HEK293 (cell line): ENCODE results near the gene APBA1.

Experiments
- CTCF ChIA-PET: fragments of 350-600 bp; formaldehyde crosslinking; extraction: SDS; loops from one replicate; lab custom pipeline; 2021; ENCODE audit warnings: antibody characterized with exemption; lab: Yijun Ruan, JAX
- POLR2A ChIA-PET: fragments of 300-600 bp; formaldehyde crosslinking; extraction: SDS; loops from one replicate; lab custom pipeline; 2020; ENCODE audit warnings: antibody characterized with exemption, inconsistent platforms; lab: Yijun Ruan, JAX
- H3K27ac ChIP-seq: fragments of 200-500 bp; sonication (Bioruptor generic); 2 replicates; pipeline ENCODE4 v1.5.1; 2014; ENCODE audit warnings: low read depth, low read length, control low read depth, inconsistent platforms; ENCODE audit errors: extremely low read depth
- H3K36me3 ChIP-seq, 2 experiments: fragments of 200-500 bp in 1 of 2; sonication (Bioruptor generic) in 1 of 2; 1 replicate in 1 of 2; 2 replicates in 1 of 2; pipeline ENCODE4 v1.5.1; 2014 to 2017; ENCODE audit warnings: inconsistent platforms in 2 of 2, low read length in 2 of 2; ENCODE audit not compliant: control insufficient read depth in 2 of 2, insufficient read depth in 1 of 2
- H3K4me1 ChIP-seq: fragments of 200-500 bp; sonication (Bioruptor generic); 2 replicates; pipeline ENCODE4 v1.5.1; 2014; ENCODE audit warnings: mild to moderate bottlenecking, low read length, inconsistent platforms; ENCODE audit not compliant: control insufficient read depth, insufficient read depth
- H3K4me3 ChIP-seq: 2 replicates; pipeline ENCODE4 v1.5.1; 2011; ENCODE audit warnings: low read depth, mild to moderate bottlenecking, control low read depth, low read length, moderate library complexity
- H3K9me3 ChIP-seq: fragments of 200-500 bp; sonication (Bioruptor generic); 2 replicates; pipeline ENCODE4 v1.5.1; 2014; ENCODE audit warnings: low read depth, low read length, inconsistent platforms; ENCODE audit not compliant: control insufficient read depth, insufficient read depth
- KLF17 ChIP-seq: fragments of 450-650 bp; formaldehyde crosslinking; IDR thresholded peaks from 2 replicates; pipeline ENCODE4 v1.5.1; 2016; ENCODE audit warnings: missing biosample characterization, missing genetic modification characterization
- OVOL3 ChIP-seq: fragments of 450-650 bp; formaldehyde crosslinking; IDR thresholded peaks from 2 replicates; pipeline ENCODE4 v1.5.1; 2016; ENCODE audit warnings: missing biosample characterization, missing genetic modification characterization
- PRDM2 ChIP-seq: fragments of 450-650 bp; formaldehyde crosslinking; IDR thresholded peaks from 2 replicates; pipeline ENCODE4 v1.5.1; 2016; ENCODE audit warnings: missing biosample characterization, missing genetic modification characterization, borderline replicate concordance
- SCRT1 ChIP-seq: fragments of 450-650 bp; formaldehyde crosslinking; IDR thresholded peaks from 2 replicates; pipeline ENCODE4 v1.5.1; 2016; ENCODE audit warnings: missing biosample characterization, missing genetic modification characterization, borderline replicate concordance
- SP3 ChIP-seq: fragments of 450-650 bp; formaldehyde crosslinking; IDR thresholded peaks from 2 replicates; pipeline ENCODE4 v1.5.1; 2016; ENCODE audit warnings: missing biosample characterization, missing genetic modification characterization
- ZBTB8A ChIP-seq: fragments of 450-650 bp; formaldehyde crosslinking; IDR thresholded peaks from 2 replicates; pipeline ENCODE4 v1.5.1; 2016; ENCODE audit warnings: missing biosample characterization, missing genetic modification characterization
- ZNF133 ChIP-seq: fragments of 450-650 bp; formaldehyde crosslinking; IDR thresholded peaks from 2 replicates; pipeline ENCODE4 v1.5.1; 2016; ENCODE audit warnings: missing biosample characterization, missing genetic modification characterization
- ZNF16 ChIP-seq: fragments of 450-650 bp; formaldehyde crosslinking; IDR thresholded peaks from 2 replicates; pipeline ENCODE4 v1.5.1; 2016; ENCODE audit warnings: low read depth, missing biosample characterization, missing genetic modification characterization
- ZNF26 ChIP-seq: fragments of 450-650 bp; formaldehyde crosslinking; IDR thresholded peaks from 2 replicates; pipeline ENCODE4 v1.5.1; 2016; ENCODE audit warnings: missing biosample characterization, missing genetic modification characterization
- ZNF37A ChIP-seq: fragments of 450-650 bp; IDR thresholded peaks from 2 replicates; pipeline ENCODE4 v1.5.1; 2018; ENCODE audit warnings: missing biosample characterization, missing genetic modification characterization
- ZNF600 ChIP-seq: fragments of 450-650 bp; formaldehyde crosslinking; IDR thresholded peaks from 2 replicates; pipeline ENCODE4 v1.5.1; 2016; ENCODE audit warnings: missing biosample characterization, missing genetic modification characterization
- ZNF837 ChIP-seq: fragments of 450-650 bp; formaldehyde crosslinking; IDR thresholded peaks from 2 replicates; pipeline ENCODE4 v1.5.1; 2016; ENCODE audit warnings: missing biosample characterization, missing genetic modification characterization
- TF ChIP-seq, protein P1 (sequence below): fragments of 450-650 bp; formaldehyde crosslinking; IDR thresholded peaks from 2 replicates; pipeline ENCODE4 v1.5.1; 2016; ENCODE audit warnings: missing biosample characterization, missing genetic modification characterization
- TF ChIP-seq, protein P2 (sequence below): fragments of 450-650 bp; formaldehyde crosslinking; IDR thresholded peaks from 2 replicates; pipeline ENCODE4; 2016; ENCODE audit warnings: missing biosample characterization, missing genetic modification characterization
- TF ChIP-seq, protein P3 (sequence below): fragments of 450-650 bp; formaldehyde crosslinking; IDR thresholded peaks from 2 replicates; pipeline ENCODE4 v1.5.1; 2016; ENCODE audit warnings: missing biosample characterization, missing genetic modification characterization

Gene APBA1

DNA sequence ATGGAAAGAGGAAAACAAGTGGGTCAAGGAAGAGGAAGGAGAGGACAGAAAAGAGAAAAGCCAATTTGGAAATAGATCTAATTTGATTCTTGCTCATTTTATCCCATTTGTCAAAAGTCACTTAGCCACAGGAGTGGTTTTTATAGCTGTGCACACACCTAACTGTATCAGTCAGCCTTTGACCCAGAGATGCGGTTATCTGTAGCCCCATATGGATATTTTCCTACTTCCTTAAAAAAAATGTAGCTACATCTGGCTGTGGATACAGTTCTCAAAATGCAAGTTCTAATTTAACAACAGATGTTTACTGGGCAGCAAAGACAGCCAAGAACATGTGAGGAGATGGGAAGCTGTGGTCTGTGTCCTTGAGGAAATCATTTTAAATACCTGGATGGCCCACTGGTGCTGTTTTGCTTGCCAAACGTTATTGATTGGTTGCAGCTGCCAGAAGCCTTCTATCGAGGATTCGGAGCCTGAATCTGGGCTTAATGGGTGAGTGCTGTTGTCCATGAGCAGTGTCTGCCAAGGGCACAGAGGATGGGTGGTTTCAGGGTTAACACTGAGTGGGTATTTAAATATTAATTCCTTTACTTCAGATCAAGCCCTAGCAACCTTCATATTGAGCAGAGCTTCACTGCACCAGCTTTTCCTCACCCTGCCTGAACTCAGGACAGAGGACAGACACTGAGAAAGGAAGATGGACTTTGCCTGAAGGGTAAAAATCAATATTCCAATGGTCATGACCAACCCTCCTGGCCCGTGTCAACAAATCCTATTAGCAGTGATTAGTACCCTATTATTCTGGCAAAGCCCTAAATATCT is 92.2 kb downstream of the APBA1 start:
- no peak overlapping the region for H3K4me3 ChIP-seq
- no peaks in the 10 kb centered on the region for H3K36me3 ChIP-seq
- POLR2A ChIA-PET: no interaction called here
- H3K27ac ChIP-seq: no peak overlapping the region
- TF ChIP-seq, protein P1, sequence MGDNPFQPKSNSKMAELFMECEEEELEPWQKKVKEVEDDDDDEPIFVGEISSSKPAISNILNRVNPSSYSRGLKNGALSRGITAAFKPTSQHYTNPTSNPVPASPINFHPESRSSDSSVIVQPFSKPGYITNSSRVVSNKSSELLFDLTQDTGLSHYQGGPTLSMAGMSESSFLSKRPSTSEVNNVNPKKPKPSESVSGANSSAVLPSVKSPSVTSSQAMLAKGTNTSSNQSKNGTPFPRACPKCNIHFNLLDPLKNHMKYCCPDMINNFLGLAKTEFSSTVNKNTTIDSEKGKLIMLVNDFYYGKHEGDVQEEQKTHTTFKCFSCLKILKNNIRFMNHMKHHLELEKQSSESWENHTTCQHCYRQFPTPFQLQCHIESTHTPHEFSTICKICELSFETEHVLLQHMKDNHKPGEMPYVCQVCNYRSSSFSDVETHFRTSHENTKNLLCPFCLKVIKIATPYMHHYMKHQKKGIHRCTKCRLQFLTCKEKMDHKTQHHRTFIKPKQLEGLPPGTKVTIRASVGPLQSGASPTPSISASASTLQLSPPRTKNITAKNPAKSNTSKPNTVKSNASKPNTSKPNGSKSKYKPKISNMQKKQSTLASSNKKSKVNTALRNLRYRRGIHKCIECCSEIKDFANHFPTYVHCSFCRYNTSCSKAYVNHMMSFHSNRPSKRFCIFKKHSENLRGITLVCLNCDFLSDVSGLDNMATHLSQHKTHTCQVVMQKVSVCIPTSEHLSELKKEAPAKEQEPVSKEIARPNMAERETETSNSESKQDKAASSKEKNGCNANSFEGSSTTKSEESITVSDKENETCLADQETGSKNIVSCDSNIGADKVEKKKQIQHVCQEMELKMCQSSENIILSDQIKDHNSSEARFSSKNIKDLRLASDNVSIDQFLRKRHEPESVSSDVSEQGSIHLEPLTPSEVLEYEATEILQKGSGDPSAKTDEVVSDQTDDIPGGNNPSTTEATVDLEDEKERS (tag by site-specific recombination): no peak
- TF ChIP-seq ZNF600 (tag by site-specific recombination) (no peak), ZNF837 (no peak)
- no peaks in the 10 kb centered on the region for H3K9me3 ChIP-seq
- CTCF ChIA-PET: interaction anchor here (0.6 to 1.4 kb wide), 4 partner anchors 11 to 299 kb away, joined by 3 to 4 read pairs (median 3); no protein-coding TSS in a partner anchor
- no peaks in the 10 kb centered on the region for H3K4me1 ChIP-seq

- H3K4me3 ChIP-seq: no peak overlapping the region
- H3K4me1 ChIP-seq: no peaks in the 10 kb centered on the region
- H3K9me3 ChIP-seq: no peaks in the 10 kb centered on the region
- no peak overlapping the region for H3K27ac ChIP-seq
- no peaks in the 10 kb centered on the region for H3K36me3 ChIP-seq
- ChIA-PET POLR2A (no interaction called here), CTCF (interaction anchor here (1.4 kb wide), 1 partner anchor 10 kb away, joined by 3 read pairs; no protein-coding TSS in a partner anchor)
- no peak for TF ChIP-seq ZNF16 (tag by site-specific recombination)
- TF ChIP-seq ZNF133 (tag by site-specific recombination): no peak
- TF ChIP-seq SCRT1 (tag by site-specific recombination): no peak
- no peak for TF ChIP-seq ZNF26
- TF ChIP-seq PRDM2: no peak
- no peak for TF ChIP-seq KLF17 (tag by site-specific recombination)
- TF ChIP-seq, protein P2, sequence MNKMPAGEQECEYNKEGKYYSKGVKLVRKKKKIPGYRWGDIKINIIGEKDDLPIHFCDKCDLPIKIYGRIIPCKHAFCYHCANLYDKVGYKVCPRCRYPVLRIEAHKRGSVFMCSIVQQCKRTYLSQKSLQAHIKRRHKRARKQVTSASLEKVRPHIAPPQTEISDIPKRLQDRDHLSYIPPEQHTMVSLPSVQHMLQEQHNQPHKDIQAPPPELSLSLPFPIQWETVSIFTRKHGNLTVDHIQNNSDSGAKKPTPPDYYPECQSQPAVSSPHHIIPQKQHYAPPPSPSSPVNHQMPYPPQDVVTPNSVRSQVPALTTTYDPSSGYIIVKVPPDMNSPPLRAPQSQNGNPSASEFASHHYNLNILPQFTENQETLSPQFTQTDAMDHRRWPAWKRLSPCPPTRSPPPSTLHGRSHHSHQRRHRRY (tag by site-specific recombination): no peak
- TF ChIP-seq ZNF37A (tag by site-specific recombination): no peak
- no peak for TF ChIP-seq SP3 (tag by site-specific recombination)
- TF ChIP-seq ZBTB8A (tag by site-specific recombination): no peak
- no peak for TF ChIP-seq OVOL3 (tag by site-specific recombination)
- TF ChIP-seq, protein P3, sequence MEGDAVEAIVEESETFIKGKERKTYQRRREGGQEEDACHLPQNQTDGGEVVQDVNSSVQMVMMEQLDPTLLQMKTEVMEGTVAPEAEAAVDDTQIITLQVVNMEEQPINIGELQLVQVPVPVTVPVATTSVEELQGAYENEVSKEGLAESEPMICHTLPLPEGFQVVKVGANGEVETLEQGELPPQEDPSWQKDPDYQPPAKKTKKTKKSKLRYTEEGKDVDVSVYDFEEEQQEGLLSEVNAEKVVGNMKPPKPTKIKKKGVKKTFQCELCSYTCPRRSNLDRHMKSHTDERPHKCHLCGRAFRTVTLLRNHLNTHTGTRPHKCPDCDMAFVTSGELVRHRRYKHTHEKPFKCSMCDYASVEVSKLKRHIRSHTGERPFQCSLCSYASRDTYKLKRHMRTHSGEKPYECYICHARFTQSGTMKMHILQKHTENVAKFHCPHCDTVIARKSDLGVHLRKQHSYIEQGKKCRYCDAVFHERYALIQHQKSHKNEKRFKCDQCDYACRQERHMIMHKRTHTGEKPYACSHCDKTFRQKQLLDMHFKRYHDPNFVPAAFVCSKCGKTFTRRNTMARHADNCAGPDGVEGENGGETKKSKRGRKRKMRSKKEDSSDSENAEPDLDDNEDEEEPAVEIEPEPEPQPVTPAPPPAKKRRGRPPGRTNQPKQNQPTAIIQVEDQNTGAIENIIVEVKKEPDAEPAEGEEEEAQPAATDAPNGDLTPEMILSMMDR (tag by site-specific recombination): no peak
These were observed 93.0 kb downstream of the APBA1 start for GRCh38 chr9:69579032-69579758.
